Measurements from ENCODE around the gene MIER2.

GRCh38 chr19:368630-369024, 24.0 kb upstream of the MIER2 start:
- TF ChIP-seq CTCF (IDR thresholded peaks at IDR 0.05; ENCODE audit: low read depth, low read length, poor library complexity, severe bottlenecking) (no peak), EZH2phosphoT487 (IDR thresholded peaks at IDR 0.05; ENCODE audit: borderline replicate concordance, low read length) (no peak)
